Astrocyte of the spinal cord (primary cell): Measurements from ENCODE around the gene NADSYN1.

Experiments
- DNase-seq: peaks from one replicate; pipeline ENCODE4 v3.0.0; 2011; ENCODE audit warnings: low read depth, low spot score
- H3K4me3 ChIP-seq: 2 replicates; pipeline ENCODE4 v1.5.1; 2011; ENCODE audit warnings: low read depth, mild to moderate bottlenecking, low read length, moderate library complexity
- CTCF ChIP-seq: IDR thresholded peaks from 2 replicates; pipeline ENCODE4 v1.5.1; 2012; ENCODE audit warnings: low read depth, mild to moderate bottlenecking, low read length, inconsistent platforms
- in situ Hi-C: cut with HindIII; loops from 2 replicates; pipeline ENCODE4 v1.10.0; 2017; ENCODE audit warnings: low sequenced_read_pairs

The NADSYN1 gene

GRCh38 chr11:71454470-71455113 is 1.6 kb downstream of the NADSYN1 start:
- no peak for TF ChIP-seq CTCF
- no peak overlapping the region for H3K4me3 ChIP-seq
- in situ Hi-C loops, result no loop called here
- DNase-seq, result no peak

- TF ChIP-seq CTCF, result no peak
- H3K4me3 ChIP-seq, result no peak overlapping the region
- no peak for DNase-seq
- in situ Hi-C loops, result no loop called here
Measured at GRCh38 chr11:71456294-71456693, 3.3 kb downstream of the NADSYN1 start.

DNA sequence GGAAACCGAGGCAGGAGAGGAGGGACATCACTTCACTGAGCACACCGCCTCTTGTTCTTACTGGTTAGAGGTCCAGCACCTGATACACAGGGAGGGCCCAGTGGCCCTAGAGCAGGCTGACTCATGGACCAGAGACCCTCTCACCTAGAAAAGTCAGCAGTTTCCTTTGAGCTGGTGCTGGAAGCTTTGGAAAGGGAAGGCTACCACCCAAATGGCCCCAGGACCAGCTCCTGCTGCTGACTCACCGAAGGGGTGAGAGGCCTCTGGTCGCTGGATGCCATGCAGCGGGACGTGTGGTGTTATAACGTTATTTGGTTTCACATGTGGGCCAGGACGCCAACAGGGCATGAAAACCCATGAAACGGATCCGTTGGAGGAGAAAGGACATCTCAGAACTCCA is 3.8 kb downstream of the NADSYN1 start:
- in situ Hi-C loops, result no loop called here
- H3K4me3 ChIP-seq, result no peak overlapping the region
- no peak for TF ChIP-seq CTCF
- DNase-seq, result no peak

GRCh38 chr11:71458146-71459070 is 5.4 kb downstream of the NADSYN1 start:
- DNase-seq, result no peak
- TF ChIP-seq CTCF, result no peak
- in situ Hi-C loops, result no loop called here
- H3K4me3 ChIP-seq, result no peak overlapping the region

DNA sequence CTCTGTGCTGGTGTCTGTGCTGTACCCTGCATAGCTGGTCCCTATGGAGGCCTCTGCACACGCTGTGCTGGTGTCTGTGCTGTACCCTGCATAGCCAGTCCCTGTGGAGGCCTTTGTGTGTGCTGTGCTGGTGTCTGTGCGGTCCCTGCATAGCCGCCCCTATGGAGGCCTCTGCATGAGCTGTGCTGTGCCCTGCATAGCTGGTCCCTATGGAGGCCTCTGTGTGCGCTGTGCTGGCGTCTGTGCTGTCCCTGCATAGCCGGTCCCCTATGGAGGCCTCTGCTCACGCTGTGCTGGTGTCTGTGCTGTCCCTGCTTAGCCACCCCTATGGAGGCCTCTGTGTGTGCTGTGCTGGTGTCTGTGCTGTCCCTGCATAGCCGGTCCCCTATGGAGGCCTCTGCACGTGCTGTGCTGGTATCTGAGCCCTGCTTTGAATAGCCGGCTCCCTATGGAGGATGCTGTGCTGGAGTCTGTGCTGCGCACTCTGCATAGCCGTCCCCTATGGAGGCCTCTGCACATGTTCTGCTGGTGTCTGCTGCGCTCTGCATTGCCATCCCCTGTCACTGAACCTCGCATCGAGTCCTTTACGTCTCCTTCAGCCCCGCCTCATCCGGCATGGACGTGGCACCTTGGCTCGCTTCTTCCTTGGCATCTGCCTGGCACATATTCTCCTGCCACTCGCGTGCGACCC is 6.2 kb downstream of the NADSYN1 start:
- no peak overlapping the region for H3K4me3 ChIP-seq
- no peak for TF ChIP-seq CTCF
- DNase-seq, result no peak
- in situ Hi-C loops, result no loop called here

GRCh38 chr11:71459767-71460320 is 6.8 kb downstream of the NADSYN1 start:
- in situ Hi-C loops, result no loop called here
- TF ChIP-seq CTCF, result no peak
- no peak overlapping the region for H3K4me3 ChIP-seq
- no peak for DNase-seq
